HG03097 (cell line): ENCODE data around the gene CTNNA3.

Source experiments
- ATAC-seq: cut with Tn5 transposase; IDR thresholded peaks from one replicate; pipeline ENCODE4 v1.9.1; 2021; ENCODE audit not compliant: unreplicated experiment, low FRiP score

The CTNNA3 gene

DNA sequence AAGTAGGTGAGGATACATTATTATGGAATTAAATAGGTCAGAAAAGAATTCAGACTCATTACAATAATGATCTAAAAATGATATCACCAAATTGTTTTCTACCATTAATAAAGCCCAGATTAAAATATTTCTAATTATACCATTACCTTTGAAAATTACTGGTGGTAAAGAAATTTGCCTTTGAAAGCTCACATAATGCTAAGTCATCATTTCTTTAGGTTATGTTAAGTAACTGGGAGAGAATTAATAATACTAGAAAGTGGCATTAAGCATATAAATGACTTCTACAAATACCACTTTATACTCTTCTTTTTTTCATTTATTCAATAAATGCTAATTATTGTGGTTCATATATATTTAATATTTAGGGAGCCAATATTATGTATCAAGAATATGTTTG is 1411.4 kb downstream of the CTNNA3 start:
- ATAC-seq = no peak

- no peak for ATAC-seq
These were observed 1412.0 kb downstream of the CTNNA3 start for GRCh38 chr10:66283874-66284464.

DNA sequence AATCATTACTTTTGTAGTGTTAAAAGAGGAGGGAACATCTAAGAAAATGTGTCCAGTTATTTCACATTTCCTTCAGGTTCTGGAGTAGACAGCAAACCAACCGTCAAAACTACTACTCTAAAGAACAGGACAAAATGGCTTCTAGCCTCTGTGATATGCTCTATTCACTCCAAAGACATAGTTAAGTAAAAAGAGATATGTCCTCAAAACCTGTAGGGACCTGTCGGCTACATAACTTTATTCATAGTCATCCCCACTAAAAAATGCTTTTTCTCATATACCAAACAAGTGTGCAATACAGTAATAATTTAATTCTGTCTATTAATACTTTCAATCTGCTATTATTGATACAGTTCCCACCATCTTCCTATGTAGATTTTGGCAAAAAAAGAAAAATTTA is 1412.9 kb downstream of the CTNNA3 start:
- ATAC-seq = no peak

DNA sequence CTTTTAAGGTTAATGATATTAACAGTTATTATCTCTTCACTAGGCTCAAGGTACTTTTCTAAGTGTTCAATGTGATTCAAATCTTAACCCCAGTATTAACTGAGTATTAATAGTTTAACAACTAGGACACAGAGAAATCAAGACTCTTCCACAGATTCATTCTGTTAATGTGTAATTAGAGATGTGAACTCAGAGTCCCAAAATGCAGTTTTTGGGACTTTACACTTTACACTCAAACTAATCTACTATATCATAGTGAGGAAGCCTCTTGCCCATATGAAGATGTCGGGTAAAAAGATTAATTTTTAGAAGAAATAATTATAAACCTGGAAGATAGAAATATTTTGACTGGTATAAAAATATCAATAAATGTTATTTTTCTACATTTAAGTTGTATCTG is 1414.7 kb downstream of the CTNNA3 start:
- ATAC-seq = no peak

DNA sequence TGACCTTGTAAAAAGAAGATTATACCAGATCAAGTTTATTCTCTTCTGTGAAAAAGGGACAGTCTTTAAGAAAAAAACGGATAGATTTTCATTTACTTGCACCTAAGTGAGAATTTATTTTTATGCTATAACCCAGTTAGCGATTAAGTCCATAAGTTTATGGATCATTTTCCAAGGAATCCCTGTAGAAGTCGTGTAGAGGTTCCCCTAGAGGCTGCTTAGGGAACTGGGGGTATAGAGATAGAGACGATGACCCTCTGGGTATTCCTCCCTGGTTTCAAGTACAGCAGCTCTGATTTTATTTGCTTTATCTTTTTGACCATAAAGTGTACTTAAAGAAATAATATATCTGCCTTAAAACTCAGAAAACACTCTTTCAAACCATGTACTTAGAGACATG is 1418.5 kb downstream of the CTNNA3 start:
- no peak for ATAC-seq

DNA sequence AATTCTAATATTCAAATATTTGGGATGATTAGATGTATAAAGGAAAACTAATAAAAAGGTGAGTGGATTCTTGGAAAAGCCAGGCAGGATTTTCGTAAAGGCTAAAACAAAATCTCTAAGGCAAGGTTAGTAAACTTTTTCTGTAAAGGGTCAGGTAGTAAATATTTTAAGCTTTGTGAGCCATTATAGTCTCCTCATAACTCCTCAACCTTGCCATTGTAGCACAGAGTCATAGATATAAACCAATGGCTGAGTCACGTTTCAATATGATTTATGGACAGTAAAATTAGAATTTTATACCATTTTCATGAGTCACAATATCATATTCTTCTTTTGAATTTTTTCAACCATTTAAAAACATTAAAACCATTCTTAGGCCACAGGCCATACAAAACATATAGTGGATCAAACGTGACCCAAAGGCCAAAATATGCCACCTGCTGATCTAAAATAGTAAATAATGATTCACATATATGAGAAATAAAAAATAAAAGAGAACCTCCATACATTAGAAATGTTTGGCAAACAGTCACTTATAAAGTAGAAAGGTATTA is 1422.0 kb downstream of the CTNNA3 start:
- no peak for ATAC-seq

DNA sequence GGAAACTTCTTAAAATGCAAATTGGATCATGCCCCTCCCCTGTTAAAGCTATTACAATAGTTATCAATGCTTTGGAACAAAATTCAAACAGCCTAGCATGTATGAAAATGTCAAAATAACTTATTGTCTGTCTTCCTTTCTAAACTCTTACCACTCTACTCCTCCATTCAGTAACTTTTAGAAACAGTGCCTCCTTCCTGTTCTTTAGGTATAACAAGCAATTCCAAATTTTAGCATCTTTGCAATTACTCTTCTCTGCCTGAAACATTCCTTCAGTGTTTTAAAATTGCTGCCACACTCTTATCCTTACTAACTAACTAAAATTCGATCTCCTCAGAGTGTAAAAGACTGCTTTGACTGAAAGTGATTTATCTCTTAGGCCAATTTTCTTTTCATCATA is 1430.6 kb downstream of the CTNNA3 start:
- no peak for ATAC-seq

- ATAC-seq = no peak
These were observed 1436.2 kb downstream of the CTNNA3 start for GRCh38 chr10:66259836-66260235.

- ATAC-seq = no peak
These were observed 1437.3 kb downstream of the CTNNA3 start for GRCh38 chr10:66258693-66259092.

DNA sequence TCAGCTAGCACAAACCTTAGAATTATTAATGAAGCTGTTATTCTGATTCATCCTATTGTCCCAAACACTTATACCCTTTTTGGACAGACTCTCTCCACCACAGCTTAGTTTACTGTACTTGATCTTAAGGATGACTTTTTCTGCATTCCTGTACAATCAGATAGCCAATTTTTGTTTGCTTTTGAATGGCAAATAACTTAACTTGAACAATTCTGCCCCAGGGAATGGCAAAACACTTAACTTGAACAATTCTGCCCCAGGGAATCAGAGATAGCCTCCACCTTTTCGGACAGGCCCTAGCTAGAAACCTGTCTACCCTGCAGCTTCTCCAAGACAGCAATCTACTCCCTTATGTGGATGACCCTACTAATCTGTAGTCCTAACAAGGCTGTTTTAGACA is 1438.2 kb downstream of the CTNNA3 start:
- ATAC-seq = no peak

GRCh38 chr10:66252986-66253385 is 1443.0 kb downstream of the CTNNA3 start:
- ATAC-seq = no peak

GRCh38 chr10:66246177-66246576 is 1449.8 kb downstream of the CTNNA3 start:
- ATAC-seq = no peak

GRCh38 chr10:66244953-66245352 is 1451.0 kb downstream of the CTNNA3 start:
- ATAC-seq = no peak

- no peak for ATAC-seq
These were observed 1453.1 kb downstream of the CTNNA3 start for GRCh38 chr10:66242885-66243284.

DNA sequence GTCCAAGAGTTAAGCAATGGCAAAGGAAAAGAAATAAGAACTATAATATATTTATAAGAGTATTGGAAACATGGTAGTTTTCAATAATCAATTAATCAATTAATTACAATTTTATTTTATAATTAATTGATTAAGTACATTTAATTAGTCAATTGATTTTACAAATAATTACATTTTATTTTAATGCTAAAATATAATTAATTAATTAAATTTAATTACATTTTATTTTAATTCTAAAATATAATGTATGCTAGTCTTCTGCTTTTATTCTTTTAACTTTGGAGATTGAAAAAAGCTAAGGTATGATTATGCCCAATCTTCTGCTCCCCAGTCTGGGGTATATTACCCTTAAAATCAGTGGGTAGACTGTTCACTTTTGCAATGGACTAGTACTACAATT is 1456.9 kb downstream of the CTNNA3 start:
- ATAC-seq = no peak

GRCh38 chr10:66238343-66238742 is 1457.7 kb downstream of the CTNNA3 start:
- no peak for ATAC-seq

- no peak for ATAC-seq
These were observed 1461.1 kb downstream of the CTNNA3 start for GRCh38 chr10:66234872-66235271.

GRCh38 chr10:66228887-66229286 is 1467.1 kb downstream of the CTNNA3 start:
- ATAC-seq = no peak

DNA sequence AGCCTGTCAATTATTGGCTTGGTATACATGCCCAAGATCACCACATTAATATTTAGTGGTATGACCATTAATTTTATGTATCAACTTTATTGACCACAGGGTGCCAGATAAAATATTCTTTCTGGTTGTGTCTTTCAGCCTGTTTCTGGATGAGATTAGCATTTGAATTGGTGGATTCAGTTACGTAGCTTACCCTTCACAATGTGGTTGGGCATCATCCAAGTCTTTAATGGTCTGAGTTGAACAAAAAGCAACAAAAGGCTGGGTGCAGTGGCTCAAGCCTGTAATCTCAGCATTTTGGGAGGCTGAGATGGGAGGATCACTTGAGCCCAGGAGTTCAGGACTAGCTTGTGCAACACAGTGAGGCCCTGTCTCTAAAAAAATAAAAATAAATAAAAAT is 1472.3 kb downstream of the CTNNA3 start:
- no peak for ATAC-seq

GRCh38 chr10:66222462-66223046 is 1473.4 kb downstream of the CTNNA3 start:
- ATAC-seq = no peak

DNA sequence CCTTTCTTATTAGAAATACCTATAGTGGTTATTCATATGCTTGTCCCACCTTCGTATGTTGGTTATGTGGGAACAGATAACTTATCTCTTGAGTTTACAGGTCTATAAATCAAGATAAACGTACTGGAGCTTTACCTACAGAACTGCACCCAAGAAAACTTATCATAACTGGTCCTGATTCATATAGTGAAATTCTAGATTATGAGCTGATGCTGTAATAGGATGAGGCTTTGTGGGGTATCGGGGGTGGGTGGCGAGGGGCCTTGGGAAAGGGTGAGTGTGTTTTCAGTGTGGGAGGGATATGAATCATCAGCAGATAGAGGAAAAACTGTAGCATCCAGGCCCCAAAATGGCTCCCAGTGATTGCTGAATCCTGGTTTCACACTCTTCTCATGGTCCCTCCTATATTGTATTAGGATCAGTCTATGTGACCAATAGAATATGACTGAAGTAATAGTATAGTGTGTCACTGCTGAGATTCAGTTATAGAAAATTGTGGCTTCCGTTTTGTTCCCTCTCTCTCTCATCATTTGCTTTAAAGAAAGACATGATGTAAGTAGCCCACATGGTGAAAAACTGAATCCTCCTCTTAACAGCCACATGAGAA is 1476.9 kb downstream of the CTNNA3 start:
- no peak for ATAC-seq

GRCh38 chr10:66218289-66218688 is 1477.7 kb downstream of the CTNNA3 start:
- no peak for ATAC-seq
